ENCODE data around the gene C4A.
"Not testable (repeated sequence)": the region's sequence is repeated elsewhere in the genome, so short reads cannot be mapped to it uniquely, and the experiment has no call there.

DNA sequence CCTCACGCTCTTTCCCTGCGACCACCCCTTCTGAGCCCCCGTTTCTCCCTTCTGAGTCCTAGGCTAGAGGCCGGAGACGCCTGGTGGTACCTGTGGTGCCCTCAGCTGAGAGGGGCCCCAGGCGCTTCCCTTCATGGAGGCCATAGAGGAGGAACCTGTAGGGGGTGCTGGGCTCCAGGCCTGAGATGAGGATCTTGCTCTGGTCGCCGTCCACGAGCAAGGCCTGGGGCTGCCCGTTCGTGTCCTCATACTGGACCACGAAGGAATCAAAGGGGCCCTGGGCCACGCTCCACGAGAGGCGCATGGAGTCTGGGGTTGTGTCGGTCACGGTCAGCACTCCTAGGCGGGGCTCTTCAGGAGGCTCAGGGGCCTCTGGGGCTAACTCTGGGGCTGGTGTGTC lies 63.1 kb downstream of the C4A start:
- not testable (repeated sequence) for TF ChIP-seq CTCF (IDR thresholded peaks at IDR 0.05); POLR2A (IDR thresholded peaks at IDR 0.05); POLR2AphosphoS5 (IDR thresholded peaks at IDR 0.05; ENCODE audit: insufficient read depth in 1 of 2, low read depth in 1 of 2)
